Activated CD4-positive, alpha-beta T cell treated with anti-CD3 and anti-CD28 coated beads for 24 hours (primary cell): ENCODE results near the gene ATRNL1.
"Not testable (repeated sequence)": the region's sequence is repeated elsewhere in the genome, so short reads cannot be mapped to it uniquely, and the experiment has no call there.

Experiments used
- DNase-seq, 2 donors: peaks; one replicate each; pipeline ENCODE4 v3.0.0-alpha.2; 2020; ENCODE audit warnings: low read depth in 2 of 2

The ATRNL1 gene

DNA sequence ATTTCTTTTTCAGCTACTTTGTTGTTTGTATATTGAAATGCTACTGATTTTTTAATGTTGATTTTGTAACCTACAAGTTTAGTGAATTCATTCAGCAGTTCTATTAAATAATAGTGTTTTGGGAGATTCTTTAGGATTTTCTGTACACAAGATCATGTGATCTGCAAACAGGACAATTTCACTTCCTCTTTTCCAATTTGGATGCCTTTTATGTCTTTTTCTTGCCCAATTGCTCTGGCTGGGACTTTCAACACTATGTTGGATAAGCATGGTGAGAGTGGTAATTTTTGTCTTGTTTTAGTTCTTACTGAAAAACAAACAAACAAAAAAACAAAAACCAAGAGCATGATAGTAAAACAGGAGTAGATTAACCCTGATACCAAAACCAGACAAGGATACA, 316.2 kb downstream of the ATRNL1 start:
- no peak for DNase-seq

DNA sequence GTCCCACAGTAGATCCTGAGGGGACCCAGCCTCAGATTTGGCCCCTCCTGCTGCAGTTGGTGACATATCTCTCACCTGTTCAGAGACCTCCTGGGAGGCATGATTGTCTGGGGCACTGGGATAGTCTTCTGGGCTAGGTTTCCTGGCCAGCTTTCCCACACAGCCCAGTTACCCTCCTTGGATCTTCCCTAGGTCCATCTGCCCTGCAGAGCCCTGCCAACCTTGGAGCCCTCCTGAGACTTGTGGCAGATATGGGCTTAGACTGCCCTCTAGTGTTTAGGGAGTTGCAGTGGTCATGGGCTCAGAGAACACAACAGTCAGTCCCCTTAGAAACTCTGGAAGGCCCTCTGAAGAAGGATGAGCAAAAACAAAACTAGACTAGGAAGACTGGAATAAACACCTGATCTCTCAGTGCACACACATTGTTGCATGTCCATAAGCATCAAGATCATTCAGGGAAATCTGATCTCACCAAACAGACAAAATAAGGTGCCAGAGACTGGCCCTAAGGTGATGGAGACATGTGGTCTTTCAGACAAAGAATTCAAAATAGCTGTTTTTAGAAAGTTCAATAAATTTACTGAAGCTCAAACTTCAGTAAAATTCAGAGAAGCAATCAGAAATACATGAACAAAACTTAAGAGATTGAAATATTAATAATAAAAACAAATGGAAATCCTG, 324.6 kb downstream of the ATRNL1 start:
- DNase-seq: no peak

DNA sequence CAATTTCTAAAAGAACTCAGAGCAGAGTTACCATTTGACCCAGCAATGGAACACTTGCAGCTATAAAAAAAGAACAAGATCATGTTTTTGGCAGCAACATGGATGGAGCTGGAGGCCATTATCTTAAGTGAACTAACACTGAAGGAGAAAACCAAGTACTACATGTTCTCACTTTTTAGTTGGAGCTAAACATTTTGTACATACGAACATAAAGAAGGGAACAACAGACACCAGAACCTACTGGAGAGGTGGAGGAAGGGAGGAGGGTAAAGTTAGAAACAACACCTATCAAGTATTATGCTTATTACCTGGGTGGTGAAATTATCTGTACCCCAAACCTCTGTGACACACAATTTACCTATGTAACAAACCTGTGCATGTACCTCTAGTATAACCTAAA, 329.5 kb downstream of the ATRNL1 start:
- no peak for DNase-seq

DNA sequence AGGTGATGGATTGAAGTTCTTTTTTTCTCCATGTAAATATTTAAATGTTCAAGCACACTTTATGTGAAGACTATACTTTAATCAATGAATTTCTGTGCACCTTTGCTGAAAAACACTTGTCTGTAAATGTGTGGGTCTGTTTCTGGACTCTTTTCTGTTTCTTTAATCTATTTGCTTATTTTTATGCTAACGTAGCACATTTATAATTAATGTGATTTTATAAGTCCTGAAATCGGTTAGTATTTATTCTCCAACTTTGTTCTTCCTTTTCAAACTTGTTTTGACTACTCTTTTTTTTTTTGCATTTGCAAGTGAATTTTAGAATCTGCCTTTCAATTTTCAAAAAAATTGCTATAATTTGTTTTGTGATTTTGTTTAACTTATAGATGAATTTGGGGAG, 334.4 kb downstream of the ATRNL1 start:
- no peak for DNase-seq

DNA sequence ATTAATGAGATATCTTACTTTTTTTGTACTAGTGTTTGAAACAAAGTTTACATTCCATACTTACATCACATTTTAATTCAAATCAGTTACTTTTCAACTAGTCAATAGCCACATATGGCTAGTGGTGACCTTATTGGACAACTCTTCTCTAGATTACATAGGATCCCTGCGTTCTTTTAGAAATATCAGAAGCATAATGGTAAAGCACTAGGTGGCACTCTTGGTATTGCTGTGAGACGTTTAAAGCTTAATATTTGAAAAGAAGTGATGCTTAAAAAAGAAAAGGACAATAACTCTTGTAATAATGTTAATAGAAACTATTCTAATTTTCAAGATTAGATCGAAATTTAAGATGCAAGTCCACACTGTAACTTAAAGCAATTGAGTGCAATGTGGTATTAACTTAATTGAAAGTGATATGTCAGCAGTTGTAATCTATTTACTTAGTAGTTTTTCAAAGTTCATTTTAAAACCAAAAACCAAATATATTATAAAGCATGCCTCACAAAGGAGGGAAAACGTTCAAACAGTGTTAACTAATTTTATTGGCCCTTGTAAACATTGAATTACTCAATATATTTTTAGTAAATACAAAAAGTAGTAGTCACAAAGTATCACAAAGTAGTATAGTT, 339.1 kb downstream of the ATRNL1 start:
- no peak for DNase-seq

DNA sequence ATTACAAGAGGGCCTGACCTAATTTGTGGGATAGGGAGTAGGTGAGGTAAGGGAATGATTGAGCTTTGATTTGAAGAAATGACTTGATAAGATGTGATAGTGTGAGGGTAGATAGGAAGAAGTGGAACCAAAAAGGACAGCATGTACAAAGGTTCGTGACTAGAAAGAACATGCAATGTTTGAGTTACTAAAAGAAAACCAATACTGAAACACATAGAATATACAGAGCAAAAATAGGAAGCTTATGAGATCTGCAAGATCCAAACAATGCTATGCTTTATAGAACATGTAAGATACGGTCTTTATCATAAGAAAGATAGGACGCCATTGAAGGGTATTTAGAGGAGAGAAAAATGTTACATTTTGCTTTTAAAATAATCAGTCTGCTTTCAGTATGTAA, 343.8 kb downstream of the ATRNL1 start:
- DNase-seq: no peak

DNA sequence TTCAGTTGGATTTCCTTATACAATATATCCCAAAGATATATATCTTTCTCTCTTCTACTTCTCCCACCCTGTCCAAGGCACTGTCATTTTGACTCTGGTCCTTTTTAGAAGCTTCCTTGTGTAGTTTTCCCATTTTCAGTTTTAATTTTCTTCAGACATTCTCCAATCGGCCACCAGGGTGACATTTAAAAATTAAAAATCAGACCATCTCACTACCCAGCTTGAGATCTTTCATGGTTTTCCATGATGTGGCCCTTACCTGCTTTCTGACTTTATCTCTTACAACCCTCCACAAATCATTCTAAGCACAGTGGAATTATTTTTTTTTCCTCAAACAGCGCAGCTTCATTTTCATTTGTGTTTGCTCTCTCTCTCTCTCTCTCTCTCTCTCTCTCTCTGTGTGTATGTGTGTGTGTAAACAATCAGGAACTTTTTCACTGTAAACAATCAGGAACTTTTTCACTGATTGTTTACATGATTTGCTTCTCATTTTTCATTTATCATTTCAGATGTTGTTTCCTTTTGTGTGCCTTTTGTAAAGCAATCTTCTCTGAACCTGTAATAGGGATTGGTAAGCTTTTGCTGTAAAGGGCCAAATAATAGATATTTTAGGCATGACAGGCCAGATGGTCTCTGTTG, 348.9 kb downstream of the ATRNL1 start:
- no peak for DNase-seq

DNA sequence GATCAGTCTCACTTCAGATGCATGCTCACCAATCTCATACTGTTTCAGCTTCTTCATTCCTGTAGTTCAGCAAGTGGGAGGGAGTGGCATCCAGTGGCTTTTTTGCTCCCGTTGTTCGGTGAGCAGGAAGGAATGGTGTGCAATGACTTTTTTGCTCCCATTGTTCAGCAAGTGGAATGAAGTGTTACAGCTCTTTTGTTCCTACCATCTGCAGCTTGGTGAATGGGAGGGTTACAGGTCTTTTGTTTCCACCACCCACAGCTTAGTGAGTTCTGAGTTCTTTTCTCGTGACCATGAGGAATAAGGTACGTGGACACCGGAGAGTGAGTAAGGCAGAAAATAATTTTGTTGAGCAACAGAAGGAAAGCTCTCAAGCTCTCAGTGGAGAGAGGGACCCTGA, 363.6 kb downstream of the ATRNL1 start:
- no peak for DNase-seq

DNA sequence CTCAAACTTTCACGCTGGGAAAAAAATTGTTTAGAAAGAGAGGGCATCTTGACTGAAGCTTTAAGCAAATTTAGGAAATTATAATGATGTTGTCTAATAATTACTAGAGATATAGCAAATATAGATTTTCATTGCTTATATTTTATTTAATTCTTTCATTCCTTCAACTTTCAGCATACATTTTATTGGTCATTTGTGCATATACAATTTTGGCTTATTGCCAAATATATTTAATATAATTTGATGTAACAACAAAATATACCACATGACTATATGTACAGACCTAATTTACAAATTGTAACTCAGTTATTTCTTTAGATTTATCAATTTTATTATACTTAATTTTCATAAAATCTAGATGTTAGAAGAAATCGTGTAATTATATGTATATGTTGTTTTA, 390.1 kb downstream of the ATRNL1 start:
- DNase-seq: no peak

DNA sequence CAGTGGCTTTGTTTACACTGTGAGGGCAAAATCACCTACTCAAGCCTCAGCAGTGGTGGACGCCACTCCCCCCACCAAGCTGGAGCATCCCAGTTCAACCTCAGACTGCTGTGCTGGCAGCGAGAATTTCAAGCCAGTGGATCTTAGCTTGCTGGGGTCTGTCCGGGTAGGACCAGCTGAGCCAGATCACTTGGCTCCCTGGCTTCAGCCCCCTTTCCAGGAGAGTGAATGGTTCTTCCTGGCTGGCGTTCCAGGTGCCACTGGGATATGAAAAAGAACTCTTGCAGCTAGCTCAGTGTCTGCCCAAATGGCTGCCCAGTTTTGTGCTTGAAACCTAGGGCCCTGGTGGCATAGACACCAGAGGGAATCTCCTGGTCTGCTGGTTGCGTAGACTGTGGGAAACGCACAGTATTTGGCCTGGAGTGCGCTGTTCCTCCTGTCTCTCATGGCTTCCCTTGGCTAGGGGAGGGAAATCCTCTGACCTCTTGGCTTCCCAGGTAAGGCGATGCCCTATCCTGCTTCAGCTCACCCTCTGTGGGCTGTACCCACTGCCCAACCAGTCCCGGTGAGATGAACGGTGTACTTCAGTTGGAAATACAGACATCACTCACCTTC, 398.5 kb downstream of the ATRNL1 start:
- no peak for DNase-seq

DNA sequence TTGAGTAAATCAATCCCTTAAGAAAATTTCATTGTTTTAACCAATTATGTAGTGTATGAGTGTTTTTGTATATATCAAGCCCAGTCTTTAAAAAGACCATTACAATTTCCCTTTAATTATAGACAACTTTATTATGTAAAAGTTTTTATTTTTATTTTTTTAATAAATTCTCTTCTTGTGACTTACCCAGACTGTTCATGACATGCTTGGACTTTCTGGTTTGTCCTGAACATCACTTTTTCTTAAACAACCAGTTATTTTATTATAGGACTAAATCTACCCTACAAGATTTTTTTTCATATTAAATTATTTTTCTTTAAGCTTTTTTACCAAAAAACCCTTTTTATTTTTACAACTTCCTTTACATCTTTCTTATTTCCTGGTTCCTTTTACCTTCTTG, 410.4 kb downstream of the ATRNL1 start:
- DNase-seq: no peak

DNA sequence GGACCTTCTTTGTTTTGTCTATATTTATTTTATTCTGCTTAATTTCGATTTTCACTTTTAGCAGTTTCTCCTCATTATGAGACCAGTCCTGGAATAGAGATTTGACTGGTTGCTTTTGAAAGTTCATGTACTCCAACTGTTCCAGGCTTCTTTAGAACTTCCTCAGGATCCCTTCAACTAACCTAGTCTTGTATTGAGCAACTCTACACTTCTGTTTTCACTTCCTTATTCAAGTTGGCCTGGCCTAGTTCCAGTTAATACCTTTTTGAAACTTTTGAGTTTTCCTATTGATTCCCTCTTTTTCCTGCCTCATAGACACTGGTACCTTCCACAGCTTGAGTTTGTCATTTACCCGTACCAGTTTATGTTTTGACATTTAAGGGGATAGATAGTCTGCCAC, 421.7 kb downstream of the ATRNL1 start:
- DNase-seq: no peak

DNA sequence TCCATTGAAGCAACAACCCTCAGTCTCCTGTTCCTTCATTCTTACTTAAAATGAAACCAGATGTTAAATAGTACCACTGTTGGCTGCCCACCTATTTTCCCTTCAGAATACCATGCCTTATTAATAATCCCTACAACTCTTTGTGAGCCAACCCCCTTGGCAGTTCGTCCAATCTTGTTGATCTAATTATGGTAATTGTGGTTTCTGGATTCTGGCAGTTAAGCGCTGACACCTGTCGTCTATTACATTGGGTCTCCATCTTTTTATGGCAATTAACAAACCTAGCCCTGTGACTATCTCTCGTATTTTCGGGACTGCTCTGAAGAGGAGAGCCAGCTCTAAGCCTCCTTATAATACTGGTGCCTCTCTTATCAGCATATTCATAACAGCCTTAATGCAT, 432.0 kb downstream of the ATRNL1 start:
- DNase-seq: no peak

DNA sequence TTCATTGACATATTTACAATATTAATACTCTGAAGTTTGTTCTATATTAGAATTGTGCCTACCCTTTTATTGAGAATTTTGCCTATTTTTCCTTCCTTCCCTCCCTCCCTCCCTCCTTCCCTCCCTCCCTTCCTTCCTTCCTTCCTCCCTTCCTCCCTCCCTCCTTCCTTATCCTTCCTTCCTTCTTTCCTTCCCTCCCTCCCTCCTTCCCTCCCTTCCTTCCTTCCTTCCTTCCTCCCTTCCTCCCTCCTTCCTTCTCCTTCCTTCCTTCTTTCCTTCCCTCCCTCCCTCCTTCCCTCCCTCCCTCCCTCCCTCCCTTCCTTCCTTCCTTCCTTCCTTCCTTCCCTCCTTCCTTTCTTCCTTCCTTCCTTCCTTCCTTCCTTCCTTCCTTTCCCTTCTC, 434.5 kb downstream of the ATRNL1 start:
- not testable (repeated sequence) for DNase-seq

DNA sequence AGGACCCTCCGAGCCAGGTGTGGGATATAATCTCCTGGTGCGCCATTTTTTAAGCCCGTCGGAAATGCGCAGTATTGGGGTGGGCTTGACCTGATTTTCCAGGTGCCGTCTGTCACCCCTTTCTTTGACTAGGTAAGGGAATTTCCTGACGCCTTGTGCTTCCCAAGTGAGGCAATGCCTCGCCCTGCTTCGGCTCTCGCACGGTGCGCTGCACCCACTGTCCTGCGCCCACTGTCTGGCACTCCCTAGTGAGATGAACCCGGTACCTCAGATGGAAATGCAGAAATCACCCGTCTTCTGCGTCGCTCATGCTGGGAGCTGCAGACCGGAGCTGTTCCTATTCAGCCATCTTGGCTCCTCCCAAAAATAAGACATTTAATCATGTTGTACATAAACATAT, 443.2 kb downstream of the ATRNL1 start:
- DNase-seq: not testable (repeated sequence)

DNA sequence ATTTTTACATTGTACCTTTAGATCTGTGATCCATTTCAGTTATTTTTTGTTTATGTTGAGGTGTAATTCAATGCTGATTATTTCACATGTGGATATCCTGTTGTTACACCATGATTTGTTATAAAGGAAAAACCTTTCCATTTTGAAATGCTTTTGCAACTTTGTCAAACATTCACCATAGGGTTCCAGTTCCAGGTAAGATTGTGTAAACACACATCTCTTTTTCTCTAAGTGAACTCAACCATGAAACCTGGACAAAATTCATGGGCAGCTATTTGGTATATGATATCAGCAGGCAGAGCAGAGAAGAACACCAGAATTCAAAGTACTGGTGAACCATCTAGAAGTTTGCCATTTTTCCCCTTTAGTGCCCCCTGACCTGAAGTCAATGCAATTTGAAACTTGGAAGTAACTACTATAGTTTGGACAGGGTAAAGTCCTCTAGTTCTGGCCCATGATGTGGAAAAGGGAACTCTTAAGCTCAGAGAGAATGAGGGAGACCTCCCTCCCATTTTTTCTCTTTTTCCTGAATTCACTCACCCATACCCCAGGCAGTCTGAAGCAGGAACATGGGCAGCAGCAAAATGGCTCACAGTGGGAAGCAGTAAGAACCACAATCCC, 446.1 kb downstream of the ATRNL1 start:
- no peak for DNase-seq

DNA sequence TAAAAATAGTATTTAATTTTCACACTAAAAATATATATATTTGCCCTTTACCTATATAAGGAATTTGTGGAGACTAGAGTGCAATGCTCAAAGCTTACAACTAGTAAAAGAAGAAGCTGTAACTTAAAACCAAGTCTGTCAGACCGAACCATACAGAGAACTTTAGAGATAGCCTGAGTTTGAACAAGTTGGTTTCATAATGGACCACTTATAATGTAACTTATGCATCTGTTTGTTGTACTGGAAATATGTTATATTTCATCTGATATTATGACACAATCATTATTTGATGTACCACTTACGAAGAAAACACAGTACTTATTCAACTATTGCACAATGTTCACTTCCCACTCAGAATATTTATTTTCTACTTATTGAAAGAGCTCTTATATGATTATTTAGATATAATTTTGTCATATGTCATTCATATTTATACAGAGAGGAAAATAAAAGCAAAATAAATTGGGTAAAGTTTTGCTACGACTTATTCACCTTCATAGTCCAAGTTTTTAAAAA, 462.8 kb downstream of the ATRNL1 start:
- DNase-seq: no peak

DNA sequence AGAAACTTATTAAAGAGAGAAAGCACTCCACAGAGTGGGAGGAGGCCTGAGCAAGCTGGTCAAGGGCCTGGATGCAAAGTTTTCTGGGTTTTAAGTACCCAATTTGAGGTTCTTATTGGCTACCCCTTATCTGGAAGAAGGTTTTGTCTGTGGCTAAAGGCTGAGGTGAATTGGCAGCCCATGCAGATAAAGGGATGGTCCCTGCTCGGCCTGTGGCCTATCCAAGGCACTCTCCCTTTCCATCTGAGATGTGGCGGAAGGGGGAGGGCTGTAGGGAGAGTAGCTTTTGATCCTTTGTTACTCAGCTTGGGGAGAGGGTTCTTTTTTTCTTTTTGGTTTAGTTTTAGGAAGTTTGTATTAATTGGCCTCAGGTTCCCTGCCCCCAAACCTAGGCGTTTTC, 465.1 kb downstream of the ATRNL1 start:
- no peak for DNase-seq

DNA sequence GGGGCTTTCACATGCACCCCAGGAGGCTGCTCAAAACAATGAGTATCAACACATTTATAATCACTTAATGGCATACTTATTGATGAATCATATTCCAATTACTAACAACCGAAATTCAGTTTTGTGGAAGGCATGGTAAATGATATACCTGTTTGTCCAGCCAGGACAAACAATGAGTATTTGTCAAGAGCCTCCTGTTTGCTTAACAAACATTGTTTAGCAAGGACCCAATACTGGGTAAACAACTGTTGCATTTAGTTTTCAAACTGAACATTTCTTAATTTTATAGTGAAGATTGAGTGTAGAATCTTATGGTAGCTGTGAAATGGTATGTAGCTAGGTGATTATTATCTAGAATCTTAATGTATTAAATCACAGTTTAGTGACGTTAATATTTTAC, 473.7 kb downstream of the ATRNL1 start:
- DNase-seq: no peak

DNA sequence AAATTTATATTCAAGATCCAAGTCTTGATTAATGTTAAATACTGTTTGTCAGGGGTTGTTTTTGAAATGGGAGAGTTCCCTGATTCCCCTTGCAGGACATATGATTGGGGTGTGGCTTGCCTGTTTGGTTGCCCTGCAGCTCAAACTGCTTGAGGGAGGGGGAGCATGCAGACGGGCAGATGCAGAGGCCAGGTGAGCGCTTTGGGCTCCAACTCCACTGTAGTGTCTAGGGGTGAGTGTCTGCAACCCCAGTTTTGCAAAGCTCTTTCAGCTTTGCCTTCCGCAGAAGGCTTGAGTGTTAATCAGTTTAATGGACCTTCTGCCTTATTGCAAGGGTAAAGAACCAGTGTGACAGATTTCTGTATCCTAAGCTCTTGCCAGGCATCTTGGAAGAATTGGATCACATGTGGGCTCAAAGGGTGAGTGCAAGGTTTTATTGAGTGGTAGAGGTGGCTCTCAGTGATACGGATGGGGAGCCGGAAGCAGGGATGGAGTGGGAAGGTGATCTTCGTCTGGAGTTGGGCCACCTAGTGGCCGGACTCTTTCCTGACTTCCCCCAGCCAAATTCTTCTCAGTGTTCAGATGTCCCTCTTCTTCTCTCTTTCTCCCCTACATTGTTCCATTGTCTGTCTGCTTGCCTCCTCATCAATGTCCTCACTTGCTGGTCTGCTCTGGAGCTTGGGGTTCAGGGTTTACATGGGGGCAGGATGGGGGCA, 479.7 kb downstream of the ATRNL1 start:
- DNase-seq: no peak

DNA sequence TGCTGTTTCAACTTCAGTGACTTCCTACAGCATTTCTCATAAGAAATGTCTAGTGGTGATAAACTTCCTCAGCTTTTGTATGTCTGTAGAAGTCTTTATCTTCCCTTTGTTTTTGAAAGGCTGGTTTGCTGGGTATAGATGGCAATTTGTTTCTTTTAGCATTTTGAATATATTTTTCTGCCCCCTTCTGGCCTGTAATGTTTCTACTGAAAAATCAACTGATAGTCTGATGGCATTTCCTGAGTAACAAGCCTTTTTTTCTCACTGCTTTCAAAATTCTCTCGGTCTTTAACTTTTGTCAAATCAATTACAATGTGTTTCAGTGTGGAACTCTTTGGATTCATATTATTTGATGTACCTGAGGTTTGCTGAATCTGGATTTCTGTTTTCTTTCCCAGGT, 487.1 kb downstream of the ATRNL1 start:
- no peak for DNase-seq

DNA sequence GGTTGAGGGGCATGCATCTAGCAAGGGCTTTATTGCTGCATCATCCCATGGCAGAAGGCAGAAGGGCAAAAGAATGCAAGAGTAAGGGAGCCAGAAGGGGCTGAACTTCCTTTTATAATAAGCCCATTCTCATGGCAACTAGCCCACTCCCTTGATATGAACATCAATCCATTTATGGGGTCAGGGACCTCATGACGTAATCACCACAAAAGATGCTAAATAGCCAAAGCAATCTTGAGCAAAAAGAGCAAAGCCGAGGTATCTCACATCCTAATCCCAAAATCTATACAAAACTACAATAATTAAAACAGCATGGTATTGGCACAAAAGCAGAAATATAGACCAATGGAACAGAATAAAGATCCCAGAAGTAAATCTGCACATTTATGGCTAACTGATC, 499.9 kb downstream of the ATRNL1 start:
- DNase-seq: no peak
